Stimulated activated memory B cell treated with anti-CD40 and anti-IgM and Interleukin-4, amounts not matched to agents 10 μg/mL and 1 μg/mL and 100 μg/mL, for 72 hours (primary cell): Measurements from ENCODE around the gene TMEM135.

Experiments
- ATAC-seq: fragments of 150-1000 bp; cut with Tn5 transposase; 2 replicates; pipeline ENCODE4 v1.10.0; 2021
- H3K27ac Mint-ChIP-seq: one replicate; pipeline ENCODE4 v1.8.0; 2022; ENCODE audit warnings: mild to moderate bottlenecking, mixed read lengths
- H3K27me3 Mint-ChIP-seq: one replicate; pipeline ENCODE4 v1.8.0; 2022; ENCODE audit warnings: mixed read lengths
- H3K36me3 Mint-ChIP-seq: one replicate; pipeline ENCODE4 v1.8.0; 2022; ENCODE audit warnings: mixed read lengths
- H3K4me1 Mint-ChIP-seq: one replicate; pipeline ENCODE4 v1.8.0; 2022; ENCODE audit warnings: mixed read lengths
- H3K4me3 Mint-ChIP-seq: one replicate; pipeline ENCODE4 v1.8.0; 2022; ENCODE audit warnings: mild to moderate bottlenecking, moderate library complexity, mixed read lengths
- H3K9me3 Mint-ChIP-seq: one replicate; pipeline ENCODE4 v1.8.0; 2022; ENCODE audit warnings: mixed read lengths

The TMEM135 gene

GRCh38 chr11:87212891-87213290 is 175.2 kb downstream of the TMEM135 start:
- H3K9me3 Mint-ChIP-seq: no peaks in the 10 kb centered on the region
- peaks cover 11% of the 10 kb centered on the region for H3K36me3 Mint-ChIP-seq
- peaks cover 10% of the 10 kb centered on the region for H3K4me1 Mint-ChIP-seq
- ATAC-seq: no peak
- no peaks in the 10 kb centered on the region for H3K27me3 Mint-ChIP-seq
- H3K4me3 Mint-ChIP-seq: no peak overlapping the region
- no peak overlapping the region for H3K27ac Mint-ChIP-seq

GRCh38 chr11:87213444-87213843 is 175.7 kb downstream of the TMEM135 start:
- H3K27ac Mint-ChIP-seq: no peak overlapping the region

GRCh38 chr11:87215236-87215635 is 177.5 kb downstream of the TMEM135 start:
- Mint-ChIP-seq H3K4me1 (peaks cover 10% of the 10 kb centered on the region), H3K4me3 (no peak overlapping the region), H3K36me3 (peaks cover 5% of the 10 kb centered on the region), H3K9me3 (no peaks in the 10 kb centered on the region), H3K27me3 (no peaks in the 10 kb centered on the region), H3K27ac (no peak overlapping the region)
- no peak for ATAC-seq

More at GRCh38 chr11:87213444-87213843, 175.7 kb downstream of the TMEM135 start:
- no peaks in the 10 kb centered on the region for H3K9me3 Mint-ChIP-seq
- H3K4me1 Mint-ChIP-seq: peaks cover 10% of the 10 kb centered on the region
- H3K4me3 Mint-ChIP-seq: no peak overlapping the region
- ATAC-seq: no peak
- peaks cover 6% of the 10 kb centered on the region for H3K36me3 Mint-ChIP-seq
- no peaks in the 10 kb centered on the region for H3K27me3 Mint-ChIP-seq

GRCh38 chr11:87219266-87219665 is 181.5 kb downstream of the TMEM135 start:
- Mint-ChIP-seq H3K4me1 (no peaks in the 10 kb centered on the region), H3K27ac (no peak overlapping the region), H3K4me3 (no peak overlapping the region), H3K9me3 (no peaks in the 10 kb centered on the region), H3K27me3 (no peaks in the 10 kb centered on the region), H3K36me3 (peaks cover 12% of the 10 kb centered on the region)
- ATAC-seq: no peak

- Mint-ChIP-seq H3K9me3 (no peaks in the 10 kb centered on the region), H3K27me3 (no peaks in the 10 kb centered on the region), H3K4me3 (no peak overlapping the region), H3K36me3 (peaks cover 7% of the 10 kb centered on the region), H3K4me1 (no peaks in the 10 kb centered on the region), H3K27ac (no peak overlapping the region)
- ATAC-seq: no peak
Measured at GRCh38 chr11:87223816-87224215, 186.1 kb downstream of the TMEM135 start.

GRCh38 chr11:87224486-87224885 is 186.8 kb downstream of the TMEM135 start:
- peaks cover 7% of the 10 kb centered on the region for H3K36me3 Mint-ChIP-seq
- no peaks in the 10 kb centered on the region for H3K9me3 Mint-ChIP-seq
- no peaks in the 10 kb centered on the region for H3K27me3 Mint-ChIP-seq
- no peak overlapping the region for H3K27ac Mint-ChIP-seq
- ATAC-seq: no peak
- no peaks in the 10 kb centered on the region for H3K4me1 Mint-ChIP-seq
- no peak overlapping the region for H3K4me3 Mint-ChIP-seq

GRCh38 chr11:87228820-87229219 is 191.1 kb downstream of the TMEM135 start:
- no peaks in the 10 kb centered on the region for H3K27me3 Mint-ChIP-seq
- H3K4me1 Mint-ChIP-seq: no peaks in the 10 kb centered on the region
- H3K4me3 Mint-ChIP-seq: no peak overlapping the region
- no peak for ATAC-seq
- no peak overlapping the region for H3K27ac Mint-ChIP-seq
- H3K9me3 Mint-ChIP-seq: peaks cover 9% of the 10 kb centered on the region
- H3K36me3 Mint-ChIP-seq: peaks cover 25% of the 10 kb centered on the region

GRCh38 chr11:87230995-87231394 is 193.3 kb downstream of the TMEM135 start:
- no peak for ATAC-seq
- Mint-ChIP-seq H3K9me3 (peaks cover 9% of the 10 kb centered on the region), H3K36me3 (peaks cover 23% of the 10 kb centered on the region), H3K4me1 (no peaks in the 10 kb centered on the region), H3K4me3 (no peak overlapping the region), H3K27ac (no peak overlapping the region), H3K27me3 (no peaks in the 10 kb centered on the region)

- Mint-ChIP-seq H3K36me3 (peaks cover 30% of the 10 kb centered on the region), H3K27me3 (no peaks in the 10 kb centered on the region), H3K9me3 (peaks cover 9% of the 10 kb centered on the region), H3K27ac (no peak overlapping the region), H3K4me1 (no peaks in the 10 kb centered on the region), H3K4me3 (no peak overlapping the region)
- no peak for ATAC-seq
Measured at GRCh38 chr11:87232320-87232719, 194.6 kb downstream of the TMEM135 start.

- peaks cover 9% of the 10 kb centered on the region for H3K9me3 Mint-ChIP-seq
- no peak for ATAC-seq
- H3K4me3 Mint-ChIP-seq: no peak overlapping the region
- no peaks in the 10 kb centered on the region for H3K4me1 Mint-ChIP-seq
- H3K36me3 Mint-ChIP-seq: peaks cover 36% of the 10 kb centered on the region
- H3K27ac Mint-ChIP-seq: no peak overlapping the region
- H3K27me3 Mint-ChIP-seq: no peaks in the 10 kb centered on the region
Measured at GRCh38 chr11:87235366-87235765, 197.6 kb downstream of the TMEM135 start.

GRCh38 chr11:87236368-87236767 is 198.6 kb downstream of the TMEM135 start:
- Mint-ChIP-seq H3K27ac (no peak overlapping the region), H3K4me1 (no peaks in the 10 kb centered on the region), H3K4me3 (no peak overlapping the region), H3K36me3 (peaks cover 29% of the 10 kb centered on the region), H3K27me3 (no peaks in the 10 kb centered on the region), H3K9me3 (peaks cover 5% of the 10 kb centered on the region)
- no peak for ATAC-seq

GRCh38 chr11:87239001-87239400 is 201.3 kb downstream of the TMEM135 start:
- H3K4me1 Mint-ChIP-seq: no peaks in the 10 kb centered on the region
- no peak overlapping the region for H3K27ac Mint-ChIP-seq
- H3K27me3 Mint-ChIP-seq: no peaks in the 10 kb centered on the region
- no peak for ATAC-seq
- no peaks in the 10 kb centered on the region for H3K9me3 Mint-ChIP-seq
- H3K36me3 Mint-ChIP-seq: peaks cover 13% of the 10 kb centered on the region
- no peak overlapping the region for H3K4me3 Mint-ChIP-seq

GRCh38 chr11:87239531-87239930 is 201.8 kb downstream of the TMEM135 start:
- no peaks in the 10 kb centered on the region for H3K27me3 Mint-ChIP-seq

GRCh38 chr11:87251560-87251959 is 213.8 kb downstream of the TMEM135 start:
- Mint-ChIP-seq H3K9me3 (no peaks in the 10 kb centered on the region), H3K27ac (no peak overlapping the region), H3K36me3 (peaks cover 18% of the 10 kb centered on the region), H3K4me3 (no peak overlapping the region), H3K27me3 (no peaks in the 10 kb centered on the region), H3K4me1 (peaks cover 14% of the 10 kb centered on the region)
- ATAC-seq: no peak

More at GRCh38 chr11:87239531-87239930, 201.8 kb downstream of the TMEM135 start:
- Mint-ChIP-seq H3K27ac (no peak overlapping the region), H3K9me3 (no peaks in the 10 kb centered on the region), H3K4me3 (no peak overlapping the region), H3K4me1 (no peaks in the 10 kb centered on the region), H3K36me3 (peaks cover 13% of the 10 kb centered on the region)
- ATAC-seq: no peak

GRCh38 chr11:87252869-87253268 is 215.1 kb downstream of the TMEM135 start:
- no peaks in the 10 kb centered on the region for H3K27me3 Mint-ChIP-seq
- H3K27ac Mint-ChIP-seq: no peak overlapping the region
- H3K9me3 Mint-ChIP-seq: no peaks in the 10 kb centered on the region
- ATAC-seq: no peak
- H3K4me1 Mint-ChIP-seq: peaks cover 14% of the 10 kb centered on the region
- H3K36me3 Mint-ChIP-seq: peaks cover 12% of the 10 kb centered on the region
- H3K4me3 Mint-ChIP-seq: no peak overlapping the region

- H3K36me3 Mint-ChIP-seq: peaks cover 22% of the 10 kb centered on the region
- no peaks in the 10 kb centered on the region for H3K9me3 Mint-ChIP-seq
- no peaks in the 10 kb centered on the region for H3K27me3 Mint-ChIP-seq
- no peak for ATAC-seq
- no peak overlapping the region for H3K4me3 Mint-ChIP-seq
- no peak overlapping the region for H3K27ac Mint-ChIP-seq
- peaks cover 14% of the 10 kb centered on the region for H3K4me1 Mint-ChIP-seq
Measured at GRCh38 chr11:87254562-87254961, 216.8 kb downstream of the TMEM135 start.

GRCh38 chr11:87255589-87255988 is 217.9 kb downstream of the TMEM135 start:
- H3K9me3 Mint-ChIP-seq: no peaks in the 10 kb centered on the region
- H3K27me3 Mint-ChIP-seq: no peaks in the 10 kb centered on the region
- H3K4me1 Mint-ChIP-seq: peaks cover 14% of the 10 kb centered on the region
- H3K36me3 Mint-ChIP-seq: peaks cover 22% of the 10 kb centered on the region
- H3K4me3 Mint-ChIP-seq: no peak overlapping the region
- no peak for ATAC-seq
- H3K27ac Mint-ChIP-seq: no peak overlapping the region
